ENCODE data around the gene FRMD5.
"Not testable (repeated sequence)": the region's sequence is repeated elsewhere in the genome, so short reads cannot be mapped to it uniquely, and the experiment has no call there.

The FRMD5 gene

DNA sequence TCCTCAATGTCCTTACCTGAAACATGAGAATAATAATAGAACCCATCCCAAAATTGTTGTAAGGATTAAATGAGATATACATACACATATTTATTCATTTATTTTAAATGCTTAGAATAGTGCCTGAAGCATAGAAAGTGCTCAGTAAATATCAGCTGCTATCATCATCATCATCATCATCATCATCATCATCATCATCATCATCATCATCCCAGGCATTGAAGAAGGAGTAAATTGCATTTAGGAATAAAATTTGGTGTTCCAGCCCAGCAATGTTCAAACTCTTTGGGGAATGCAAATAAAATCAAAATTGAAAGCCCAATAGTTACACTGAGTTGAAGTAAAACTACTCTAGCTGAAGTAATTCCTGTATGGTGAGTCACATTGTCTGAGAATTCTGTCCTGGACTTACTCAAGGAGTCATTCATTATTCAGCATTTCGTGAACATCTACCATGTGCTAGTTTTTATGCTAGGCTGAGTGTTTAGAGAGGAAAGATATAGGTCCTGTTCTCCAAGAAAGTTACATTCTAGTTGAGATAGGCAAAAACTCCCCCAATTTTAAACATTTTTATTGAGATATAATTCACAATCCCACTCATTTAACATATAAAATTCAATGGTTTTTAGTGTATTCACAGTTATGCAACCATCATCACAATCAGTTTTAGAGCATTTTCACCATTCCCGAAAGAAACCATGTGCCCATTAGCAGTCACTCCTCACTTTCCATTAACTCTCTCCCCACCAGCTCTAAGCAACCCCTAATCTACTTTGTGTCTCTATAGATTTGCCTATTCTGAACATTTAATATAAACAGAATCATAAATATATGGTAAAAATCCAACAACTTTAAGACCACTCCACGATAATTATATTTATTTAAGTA is 107.2 kb downstream of the FRMD5 start:
- FAIRE-seq = no peak

DNA sequence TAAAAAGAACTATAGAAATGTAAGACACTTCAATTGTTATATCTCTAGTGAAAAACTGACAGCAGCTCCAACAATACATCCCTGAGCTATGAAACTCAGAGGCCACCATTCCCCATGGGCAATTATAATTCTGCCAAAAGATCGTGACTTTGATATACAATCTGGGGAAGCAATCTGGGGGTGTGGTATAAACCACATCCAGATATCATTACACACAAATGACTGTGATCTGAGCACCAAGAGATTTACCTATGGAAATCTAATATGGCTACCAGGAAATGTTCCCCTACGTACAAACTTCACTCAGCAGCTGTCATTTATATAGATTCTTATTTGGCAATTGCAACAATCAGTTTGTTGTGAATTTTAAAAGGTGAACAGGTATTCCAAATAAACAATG is 110.3 kb downstream of the FRMD5 start:
- FAIRE-seq = no peak

DNA sequence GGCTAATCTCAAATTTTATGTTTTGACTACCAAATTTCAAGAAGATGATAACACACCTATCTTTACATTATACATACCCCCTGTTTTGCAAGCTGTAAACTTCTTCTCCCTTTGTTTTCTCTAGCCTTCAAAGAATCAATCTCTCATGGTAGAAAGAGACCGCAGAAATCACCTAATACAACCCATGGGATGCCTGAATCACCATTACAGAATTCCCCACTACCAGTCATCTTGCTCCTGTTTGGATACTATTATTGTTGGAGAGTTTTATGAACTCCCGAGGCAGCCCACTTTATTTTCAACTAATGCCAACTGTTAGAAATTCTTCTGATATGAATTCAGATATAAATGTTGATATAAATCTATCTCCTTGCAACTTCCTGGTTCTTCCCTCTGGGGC is 110.9 kb downstream of the FRMD5 start:
- no peak for FAIRE-seq

DNA sequence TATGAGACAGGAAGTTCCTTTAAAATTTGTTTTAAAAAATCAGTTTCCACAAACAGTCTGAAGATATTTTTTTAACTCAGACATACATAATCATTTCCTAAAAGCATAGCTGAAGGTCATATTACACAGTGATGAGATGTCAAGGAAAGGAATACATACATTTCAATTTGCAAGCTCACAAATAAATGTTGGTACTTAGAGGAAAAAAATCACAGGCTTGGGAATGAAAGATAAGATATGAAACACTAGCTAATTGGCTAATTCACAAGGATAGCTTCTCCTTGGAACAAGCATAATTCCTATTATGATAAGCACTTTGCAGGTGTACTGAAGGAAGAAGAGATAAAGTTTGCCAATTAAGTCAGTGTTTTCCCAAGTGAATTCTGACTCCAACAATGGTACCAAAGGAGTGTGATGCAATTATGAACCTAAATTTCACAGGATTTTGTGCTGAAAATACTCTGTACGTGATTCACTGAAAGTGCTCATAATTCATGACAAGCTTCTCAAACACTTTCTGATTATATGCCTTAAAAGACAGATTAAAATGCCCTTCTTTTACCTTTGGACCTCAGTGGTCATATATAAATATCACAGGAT is 112.4 kb downstream of the FRMD5 start:
- no peak for FAIRE-seq

DNA sequence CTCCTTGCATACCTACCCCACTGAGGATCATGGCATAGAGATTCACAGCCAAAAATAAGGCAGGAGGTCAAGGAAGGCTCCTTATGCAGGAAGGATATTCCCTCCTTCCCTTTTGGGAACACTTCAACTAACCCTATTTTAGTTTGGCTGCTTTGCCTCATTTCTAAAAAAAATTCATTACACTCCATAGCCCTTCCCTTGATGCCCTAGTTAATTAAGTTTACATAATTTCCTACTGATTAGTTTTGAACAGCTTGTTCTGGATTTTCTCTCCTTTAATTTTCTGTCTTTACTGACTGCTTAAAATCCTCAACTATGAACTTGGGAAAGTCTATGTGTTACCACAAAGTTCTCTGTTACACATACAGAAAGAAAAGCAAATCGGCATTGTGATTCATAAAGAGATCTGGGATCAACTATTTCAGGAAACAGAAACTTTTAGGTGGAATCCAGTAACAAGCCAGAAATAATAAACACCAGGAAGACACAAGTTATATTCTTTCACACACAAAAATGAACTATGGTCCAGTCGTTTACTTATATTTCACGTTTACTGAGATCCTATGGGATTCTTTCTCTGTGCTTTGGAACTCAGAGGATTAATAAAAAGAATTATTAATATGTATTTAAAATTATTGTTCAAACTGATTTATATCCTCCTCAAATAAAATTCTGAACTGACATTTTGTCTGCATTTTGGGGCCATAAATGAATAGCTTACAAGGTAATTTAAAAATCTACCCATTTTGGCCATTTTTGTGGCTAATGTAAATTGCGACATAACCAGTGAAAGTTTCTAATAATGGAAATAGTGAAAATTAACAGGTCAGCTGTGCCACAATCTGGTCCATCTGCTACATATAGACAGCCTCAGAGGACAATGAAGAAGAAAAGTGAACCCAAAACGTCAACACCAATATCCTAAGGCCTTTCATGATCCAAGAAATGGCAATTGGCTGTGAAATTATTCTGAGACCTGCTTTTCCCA is 113.8 kb downstream of the FRMD5 start:
- no peak for FAIRE-seq

DNA sequence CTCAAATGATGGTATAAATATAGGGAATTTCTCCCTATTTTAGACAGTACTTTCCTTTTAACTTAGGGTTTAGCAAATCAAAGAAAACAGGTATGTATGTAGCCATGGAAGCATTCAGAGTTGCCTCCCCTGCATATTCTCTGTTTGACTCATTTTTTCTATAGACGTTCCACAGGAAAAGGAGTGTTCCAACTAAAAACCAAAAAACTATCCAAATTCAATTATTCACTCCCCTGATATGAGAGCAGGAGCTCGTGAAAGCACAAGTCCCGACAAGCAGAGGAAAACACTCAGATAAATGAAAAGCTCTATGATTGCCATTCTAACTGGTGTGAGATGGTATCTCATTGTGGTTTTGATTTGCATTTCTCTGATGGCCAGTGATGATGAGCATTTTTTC is 119.5 kb downstream of the FRMD5 start:
- FAIRE-seq = no peak

DNA sequence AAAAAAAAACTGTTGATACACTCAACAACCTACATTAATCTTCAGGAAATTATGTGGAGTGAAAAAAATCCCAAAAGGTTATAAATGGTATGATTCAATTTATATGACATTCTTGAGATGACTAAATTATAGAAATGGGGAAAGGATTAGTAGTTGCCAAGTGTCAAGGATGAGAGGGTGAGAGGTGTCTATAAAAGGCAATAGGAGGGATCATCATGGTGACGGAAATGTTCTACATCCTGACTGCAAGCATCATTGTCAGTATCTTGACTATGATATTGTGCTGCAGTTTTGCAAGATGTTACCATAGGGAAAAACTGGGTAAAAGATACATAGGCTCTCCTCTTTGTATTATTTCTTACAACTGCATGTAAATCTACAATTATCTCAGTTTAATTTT is 125.6 kb downstream of the FRMD5 start:
- FAIRE-seq = no peak

DNA sequence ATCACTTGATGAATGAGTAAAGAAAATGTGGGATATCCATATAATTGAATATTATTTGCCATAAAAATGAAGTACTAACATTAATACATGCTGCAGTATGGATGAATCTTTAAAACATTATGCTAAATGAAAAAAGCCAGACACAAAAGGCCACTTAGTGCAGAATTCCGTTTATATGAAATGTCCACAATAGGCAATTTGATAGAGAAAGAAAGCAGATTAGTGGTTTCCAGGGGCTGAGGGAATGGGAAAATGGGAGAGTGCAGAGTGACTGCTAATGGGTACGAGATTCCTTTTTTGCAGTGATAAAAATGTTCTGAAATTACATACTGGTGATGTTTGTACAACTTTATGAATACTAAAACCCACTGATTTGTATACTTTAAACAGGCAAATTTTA is 126.7 kb downstream of the FRMD5 start:
- no peak for FAIRE-seq

DNA sequence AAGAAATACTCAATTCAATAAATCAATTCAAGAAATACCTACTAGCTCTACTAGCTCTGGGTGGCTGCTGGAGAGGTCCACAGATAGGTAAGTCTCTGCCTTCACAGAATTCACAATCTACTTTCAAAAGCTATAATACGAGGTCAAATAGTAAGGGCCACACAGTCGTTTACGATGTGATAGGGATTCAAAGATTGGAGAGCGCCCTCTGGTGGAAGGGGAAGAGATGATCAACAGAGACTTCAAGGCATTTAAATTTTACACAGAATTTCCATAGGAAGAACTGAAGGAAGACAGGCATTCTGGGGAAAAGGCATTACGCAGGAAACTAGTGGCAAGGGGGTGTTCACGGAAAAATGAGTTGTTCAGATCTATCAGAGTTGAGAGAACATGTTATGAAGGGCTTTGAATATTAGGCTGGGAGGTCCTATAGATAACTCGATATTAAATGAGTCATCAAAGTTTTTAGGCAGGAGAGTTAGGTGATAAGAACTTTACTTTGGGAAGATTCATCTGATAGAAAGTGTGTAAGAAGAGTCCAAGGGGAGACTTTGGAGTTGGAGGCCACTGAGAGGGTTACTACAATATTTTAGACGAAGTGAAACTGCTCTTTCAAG is 128.8 kb downstream of the FRMD5 start:
- no peak for FAIRE-seq

DNA sequence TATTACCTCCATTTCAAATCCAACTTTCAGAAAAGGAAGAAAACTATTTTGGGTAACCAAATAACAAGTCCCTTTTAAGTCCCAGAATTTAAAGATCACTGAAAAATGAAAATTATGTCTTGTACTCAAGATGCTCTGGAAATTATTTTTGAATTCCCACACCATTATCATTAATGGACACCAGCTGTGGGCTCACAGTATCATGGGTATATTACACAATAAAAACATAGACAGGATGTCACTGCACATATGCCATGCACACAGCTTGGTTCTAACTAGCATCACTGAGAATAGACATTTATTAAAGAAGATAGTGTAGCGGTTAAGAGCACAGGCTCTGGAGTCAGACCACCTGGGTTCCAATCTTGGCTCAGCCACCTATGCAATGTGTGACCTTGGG is 130.4 kb downstream of the FRMD5 start:
- FAIRE-seq = no peak

DNA sequence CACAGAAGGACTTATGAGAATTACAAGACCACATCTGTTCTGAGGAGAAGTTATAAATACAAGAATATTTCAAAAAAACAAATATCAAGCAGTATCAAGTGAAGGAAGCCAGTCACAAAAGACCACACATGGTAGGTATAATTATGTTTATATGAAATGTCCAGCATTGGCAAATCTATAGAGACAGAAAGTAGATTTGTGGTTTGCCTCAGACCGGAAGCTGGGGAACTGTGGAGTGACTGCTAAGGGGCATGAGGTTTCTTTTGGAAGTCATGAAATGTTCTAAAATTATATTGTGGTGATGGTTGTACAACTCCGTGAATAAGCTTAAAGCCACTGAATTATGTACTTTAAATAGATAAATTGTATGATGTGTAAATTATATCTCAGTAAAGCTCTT is 136.9 kb downstream of the FRMD5 start:
- FAIRE-seq = no peak

DNA sequence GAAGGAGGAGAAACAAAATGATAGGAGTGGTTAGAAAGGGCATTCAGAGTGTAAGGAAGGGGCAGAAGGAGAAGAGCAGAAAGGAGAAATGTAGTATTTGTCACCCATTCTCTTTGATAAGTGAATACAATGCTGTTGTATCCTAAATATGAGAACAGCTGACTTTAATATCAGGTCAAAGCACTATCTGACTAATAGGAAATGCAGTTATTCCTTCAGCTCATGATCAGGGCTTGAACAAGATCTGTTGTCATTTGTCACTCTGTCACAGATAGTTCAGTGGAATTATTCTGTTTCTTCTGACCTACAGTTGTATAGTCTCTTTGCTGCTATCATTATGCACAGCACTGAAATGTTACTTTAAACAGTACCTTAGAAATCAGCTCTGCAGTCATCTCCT is 149.4 kb downstream of the FRMD5 start:
- FAIRE-seq = no peak

DNA sequence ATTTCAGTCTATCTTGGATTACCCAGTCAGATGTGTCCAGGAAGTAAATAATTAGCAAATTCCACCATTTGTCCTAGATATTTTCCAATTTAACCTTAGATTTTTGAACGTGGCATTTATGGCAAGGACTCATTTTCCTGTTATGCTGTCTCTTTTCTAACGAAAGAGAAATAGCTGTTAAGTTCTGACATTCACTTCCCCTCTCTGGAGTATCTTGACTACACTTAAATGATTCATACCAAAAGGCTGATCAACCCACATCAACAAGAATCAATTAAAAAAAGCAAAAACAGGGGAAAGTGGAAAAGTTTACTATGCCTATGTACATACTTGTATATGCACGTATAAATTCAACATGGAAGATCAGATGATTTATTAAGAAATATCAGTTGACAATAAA is 149.9 kb downstream of the FRMD5 start:
- FAIRE-seq = no peak

DNA sequence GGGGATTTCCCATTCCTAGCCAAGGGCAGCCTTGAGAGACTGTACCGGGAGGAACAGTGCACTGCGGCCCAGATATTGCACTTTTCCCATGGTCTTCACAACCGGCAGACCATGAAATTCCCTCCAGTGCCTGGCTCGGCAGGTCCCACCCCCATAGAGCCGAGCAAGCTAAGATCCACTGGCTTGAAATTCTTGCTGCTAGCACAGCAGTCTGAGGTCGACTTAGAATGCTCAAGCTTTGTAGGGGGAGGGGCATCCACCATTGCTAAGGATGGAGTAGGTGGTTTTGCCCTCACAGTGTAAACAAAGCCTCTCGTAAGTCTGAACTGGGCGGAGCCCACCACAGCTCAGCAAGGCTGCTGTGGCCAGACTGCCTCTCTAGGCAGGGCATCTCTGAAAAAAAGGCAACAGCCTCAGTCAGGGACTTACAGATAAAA is 156.3 kb downstream of the FRMD5 start:
- FAIRE-seq = no peak

DNA sequence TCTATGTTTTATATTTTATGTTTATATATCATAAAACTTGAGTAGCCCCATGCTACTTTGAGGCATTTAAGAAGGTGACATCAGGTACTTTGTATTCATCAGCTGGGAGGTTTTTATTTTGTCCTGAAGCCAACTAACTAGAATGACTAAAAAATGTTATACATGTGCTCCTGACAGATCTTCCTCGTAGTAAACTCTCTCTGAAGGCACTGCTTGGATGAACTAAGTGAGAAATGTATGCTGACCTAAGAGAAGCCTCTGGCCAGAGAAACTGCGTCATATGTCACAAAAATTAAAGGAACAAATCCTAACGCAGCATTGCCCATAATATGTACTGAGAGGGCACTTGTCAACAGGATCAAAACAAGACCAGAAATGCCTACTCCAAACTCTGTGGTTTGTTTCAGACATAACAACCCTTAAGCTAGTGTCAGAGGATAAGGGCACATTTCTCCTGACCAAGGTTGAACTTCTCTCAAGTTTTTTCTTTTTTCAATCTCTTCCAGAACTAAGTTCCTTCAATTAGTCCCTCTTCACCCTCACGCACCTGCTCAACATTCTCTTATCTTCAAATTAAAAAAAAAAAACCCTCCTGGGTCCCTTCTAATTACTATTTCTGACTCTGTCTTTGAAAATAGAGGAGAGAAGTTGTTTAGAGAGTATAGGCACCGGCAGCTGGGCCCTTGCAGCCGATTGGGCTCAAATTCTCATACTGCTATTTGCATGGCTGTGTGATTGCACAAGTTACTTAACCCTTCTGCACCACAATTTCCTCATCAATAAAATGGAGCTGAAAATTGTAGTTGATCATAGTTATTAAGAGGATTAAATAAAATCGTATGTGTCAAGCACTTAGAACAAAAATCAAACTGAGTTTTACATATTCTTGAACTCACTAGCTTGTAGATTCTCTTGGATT is 159.0 kb downstream of the FRMD5 start:
- no peak for FAIRE-seq

DNA sequence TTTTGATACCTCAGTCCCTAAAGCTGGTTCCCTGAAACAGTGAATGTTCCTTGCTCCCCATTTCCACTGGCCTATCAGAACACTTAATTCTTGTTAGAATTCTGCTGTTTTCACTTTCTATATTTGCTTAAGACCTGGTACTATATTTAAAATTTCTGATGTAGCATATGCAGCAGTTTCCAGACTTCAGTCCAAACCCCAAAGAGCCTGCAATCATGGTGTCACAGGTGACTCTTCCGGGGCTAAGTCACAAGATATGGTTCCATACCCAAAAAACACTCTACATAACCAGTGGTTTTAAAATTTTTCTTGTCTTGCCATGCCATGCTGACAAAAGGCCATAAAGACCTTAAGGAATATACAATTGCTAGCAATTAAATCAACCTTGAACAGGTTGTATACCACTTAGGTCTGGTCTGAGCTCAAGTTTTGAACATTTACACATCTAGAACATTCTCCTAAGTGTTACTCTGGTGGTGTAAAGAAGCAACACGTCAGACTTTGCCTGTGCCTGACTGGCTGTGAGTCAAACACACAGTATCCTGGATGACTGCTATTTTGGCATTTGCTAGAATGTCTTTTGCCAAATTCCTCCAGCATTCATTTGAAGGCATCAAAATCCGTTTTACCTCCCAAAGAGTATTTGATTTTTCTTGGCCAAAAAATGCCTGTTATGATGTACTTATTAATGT is 160.0 kb downstream of the FRMD5 start:
- FAIRE-seq = no peak

DNA sequence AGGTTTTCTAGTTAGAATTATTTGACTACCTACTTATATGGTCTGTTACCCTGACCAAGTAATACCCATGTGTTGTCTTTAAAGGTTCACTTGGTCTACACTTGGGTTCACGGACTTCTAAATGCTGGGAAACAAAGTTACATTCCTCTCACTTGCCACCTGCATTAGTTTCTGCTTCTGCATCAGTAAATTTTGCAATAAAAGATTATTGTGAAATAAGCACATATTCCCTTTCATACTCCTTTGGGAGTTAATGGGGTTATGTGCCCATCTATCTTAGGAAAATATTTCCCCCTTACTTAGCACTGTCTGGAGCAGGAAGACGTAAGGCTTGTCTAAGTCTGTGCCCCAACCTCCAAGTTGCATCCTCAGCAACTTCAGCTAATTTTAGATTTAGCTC is 160.7 kb downstream of the FRMD5 start:
- FAIRE-seq = no peak

DNA sequence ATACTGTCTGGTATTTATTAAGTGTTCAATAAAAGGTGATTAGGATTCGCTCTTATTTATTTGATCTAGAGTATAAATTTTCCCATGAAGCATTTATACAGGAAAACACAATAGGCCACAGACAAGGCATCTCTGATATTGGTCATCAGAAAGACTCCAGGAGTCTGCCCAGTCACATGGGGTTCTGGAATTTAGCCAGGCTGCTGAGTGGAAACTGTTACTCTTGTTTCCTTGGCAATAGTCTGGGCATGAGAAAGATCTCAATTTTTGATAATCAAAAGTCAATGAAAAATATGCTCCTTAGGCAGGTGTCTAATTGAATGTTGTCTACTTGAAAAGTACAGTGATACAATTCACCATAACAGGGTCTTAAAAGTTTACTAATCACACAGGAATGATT is 161.2 kb downstream of the FRMD5 start:
- no peak for FAIRE-seq

DNA sequence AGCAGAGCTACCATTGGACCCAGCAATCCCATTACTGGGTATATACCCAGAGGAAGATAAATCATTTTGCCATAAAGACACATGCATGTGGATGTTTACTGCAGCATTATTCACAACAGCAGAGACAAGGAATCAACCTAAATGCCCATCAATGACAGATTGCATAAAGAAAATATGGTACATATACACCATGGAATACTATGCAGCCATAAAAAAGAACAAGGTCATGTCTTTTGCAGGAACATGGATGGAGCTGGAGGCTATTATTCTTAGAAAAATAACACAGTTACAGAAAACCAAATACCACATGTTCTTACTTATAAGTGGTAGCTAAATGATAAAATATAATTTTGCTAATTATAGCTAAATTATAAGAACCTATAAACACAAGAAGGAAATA is 162.3 kb downstream of the FRMD5 start:
- FAIRE-seq = not testable (repeated sequence)

DNA sequence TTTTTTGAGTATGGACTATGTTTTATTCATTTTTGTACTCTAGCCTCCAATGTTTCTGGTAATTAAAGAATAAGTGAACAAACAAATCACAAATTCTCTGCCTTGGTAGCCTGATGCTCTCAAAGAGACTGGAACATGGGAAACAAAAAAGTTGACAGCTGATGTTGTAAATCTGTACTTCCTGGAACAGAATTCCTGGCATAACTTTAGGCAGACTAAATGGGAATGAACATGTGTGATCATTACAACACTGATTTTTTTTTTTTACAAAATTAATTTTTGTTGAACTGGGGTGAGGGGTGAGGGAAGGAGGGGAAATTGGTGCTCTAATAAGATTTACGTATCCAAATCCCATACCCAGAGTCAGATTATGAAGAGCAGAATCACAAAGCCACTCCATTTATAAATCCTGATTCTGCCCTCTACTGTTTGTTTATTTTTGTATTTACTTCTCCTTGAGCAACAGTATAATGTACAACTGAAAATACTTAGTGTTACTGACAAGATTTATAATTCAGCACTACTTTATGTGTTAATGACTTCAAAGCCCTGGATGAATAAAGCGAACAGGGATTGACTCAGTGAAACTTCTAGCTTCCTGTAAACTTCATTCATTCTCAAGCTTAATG is 165.0 kb downstream of the FRMD5 start:
- no peak for FAIRE-seq

DNA sequence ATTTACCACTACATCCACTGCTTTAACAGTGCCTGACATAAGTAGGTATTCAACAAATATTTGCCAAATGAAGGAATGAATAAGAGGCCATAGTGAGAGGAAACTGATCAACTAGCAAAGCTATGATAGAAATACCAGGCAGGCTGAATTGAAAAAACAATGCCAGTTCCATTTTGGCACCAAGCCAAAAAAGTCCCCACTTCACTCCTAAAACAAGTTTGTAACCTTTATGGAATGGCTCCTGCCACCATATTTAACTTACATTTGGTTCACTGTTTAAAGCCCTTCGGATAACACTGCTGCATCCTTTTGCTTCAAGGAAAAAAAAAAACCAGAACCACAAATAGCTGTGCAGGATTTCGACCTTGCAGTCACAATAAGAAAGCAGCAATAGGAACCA is 166.1 kb downstream of the FRMD5 start:
- FAIRE-seq = no peak
